Stimulated activated CD4-positive, alpha-beta T cell treated with anti-CD3 and anti-CD28 coated beads, TNF-alpha, amount 100 ng/mL, for 4 hours (primary cell): ENCODE results near the gene OMP.

ENCODE experiments used
- DNase-seq, 3 experiments: peaks; one replicate each; pipeline ENCODE4 v3.0.0-alpha.2; 2020; ENCODE audit warnings: low read depth in 3 of 3

Gene OMP

GRCh38 chr11:77122576-77123212 is 20.1 kb downstream of the OMP start:
- no peak for DNase-seq

DNA sequence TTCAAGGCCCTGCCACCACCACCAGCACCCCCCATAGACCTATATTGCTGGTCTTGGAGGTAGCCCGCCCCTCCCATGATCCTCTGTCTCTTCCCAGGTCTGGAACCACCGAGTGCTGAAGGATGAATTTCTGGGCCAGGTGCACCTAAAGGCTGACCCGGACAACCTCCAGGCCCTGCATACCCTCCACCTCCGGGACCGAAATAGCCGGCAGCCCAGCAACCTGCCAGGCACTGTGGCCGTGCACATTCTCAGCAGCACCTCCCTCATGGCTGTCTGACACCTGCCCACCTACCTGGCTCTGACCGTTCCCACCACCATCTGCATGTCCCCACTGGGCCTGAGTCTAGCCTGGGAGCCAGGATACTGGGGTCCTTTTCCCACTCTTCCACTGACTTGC is 21.0 kb downstream of the OMP start:
- no peak for DNase-seq

DNA sequence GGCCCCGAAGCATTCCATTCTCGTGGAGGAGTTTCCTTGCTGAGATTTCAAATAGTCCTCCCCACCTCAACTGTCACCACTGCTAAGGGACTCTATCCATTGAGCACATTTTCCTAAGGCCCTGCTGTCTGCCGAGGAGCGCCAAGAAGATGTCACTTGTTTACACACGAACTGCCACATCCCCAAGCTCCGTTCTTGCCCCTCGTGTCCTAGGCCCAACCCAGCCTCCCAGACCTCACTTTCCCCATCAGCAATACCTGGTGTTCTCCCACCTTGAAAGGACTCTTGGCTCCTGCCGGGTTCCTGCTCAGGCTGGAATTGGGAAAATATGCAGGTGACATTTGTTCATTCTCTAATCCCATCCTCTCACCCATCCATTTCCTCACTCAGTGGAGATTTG is 21.4 kb downstream of the OMP start:
- DNase-seq, result no peak

DNA sequence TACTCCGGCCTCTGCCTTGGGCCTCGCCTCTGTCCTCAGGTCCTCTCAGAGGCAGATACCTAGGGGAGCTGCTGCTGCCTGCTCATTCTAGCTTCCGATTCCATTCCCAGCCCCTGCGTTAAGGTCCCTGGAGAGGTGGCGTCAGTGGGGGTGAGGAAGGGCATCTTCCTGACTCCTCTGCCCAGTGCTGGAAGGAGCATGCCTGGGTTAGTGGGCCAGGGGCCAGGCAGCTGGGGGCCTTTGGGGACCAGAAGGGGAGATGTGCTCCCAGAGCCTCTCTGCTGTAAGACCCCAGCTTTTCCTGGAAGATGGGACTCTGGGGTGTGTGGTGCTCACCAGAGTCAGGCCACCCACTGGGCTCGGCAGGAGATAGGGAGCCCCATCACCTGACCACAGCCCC is 21.8 kb downstream of the OMP start:
- DNase-seq, result no peak

GRCh38 chr11:77125191-77125590 is 22.6 kb downstream of the OMP start:
- DNase-seq, result no peak

DNA sequence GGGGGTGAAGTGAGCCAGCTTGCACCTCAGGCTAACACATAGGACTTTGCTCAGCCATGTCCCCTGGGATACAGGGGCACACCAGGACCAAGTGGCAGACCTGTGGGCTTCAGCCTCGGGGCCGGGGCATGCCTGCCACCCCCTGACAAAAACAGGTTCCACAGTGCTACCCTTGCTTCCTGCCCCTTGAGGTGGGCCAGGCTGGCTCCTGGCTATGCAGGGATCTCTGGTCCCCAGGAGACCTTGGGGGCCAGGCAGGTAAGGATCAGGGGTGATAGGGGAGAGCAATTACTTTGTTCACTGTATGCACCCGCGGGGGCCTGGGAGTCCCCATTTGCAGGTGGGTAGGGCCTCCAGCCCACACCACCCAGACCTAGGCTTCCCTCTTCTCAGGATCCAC is 23.1 kb downstream of the OMP start:
- no peak for DNase-seq

GRCh38 chr11:77126156-77126775 is 23.6 kb downstream of the OMP start:
- DNase-seq, result no peak

GRCh38 chr11:77126861-77127234 is 24.2 kb downstream of the OMP start:
- DNase-seq, result no peak

DNA sequence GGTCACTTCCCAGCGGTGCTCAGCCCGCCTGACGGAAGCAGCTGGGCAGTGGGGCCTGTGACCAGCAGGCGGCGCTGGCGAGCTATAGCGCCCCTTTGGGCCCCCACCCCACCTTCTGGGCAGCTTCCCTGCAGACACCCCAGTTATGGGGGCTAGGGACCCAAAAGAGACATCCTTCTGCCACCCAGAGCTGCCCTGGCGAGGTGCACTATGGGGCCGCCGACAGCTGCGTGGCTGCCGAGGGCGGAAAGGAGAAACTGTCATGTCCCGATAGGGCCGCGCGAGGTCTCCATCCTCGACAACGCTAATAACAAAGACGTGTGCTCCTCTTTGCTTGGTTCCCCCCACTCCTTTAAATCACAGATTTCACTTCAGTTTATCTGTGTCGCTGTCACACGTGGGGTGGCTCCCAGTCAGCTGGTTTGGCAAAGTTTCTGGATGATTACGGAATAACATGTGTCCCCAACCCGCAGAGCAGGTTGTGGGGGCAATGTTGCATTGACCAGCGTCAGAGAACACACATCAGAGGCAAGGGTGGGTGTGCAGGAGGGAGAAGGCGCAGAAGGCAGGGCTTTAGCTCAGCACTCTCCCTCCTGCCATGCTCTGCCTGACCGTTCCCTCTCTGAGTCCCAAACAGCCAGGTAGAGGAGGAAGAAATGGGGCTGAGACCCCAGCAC is 24.7 kb downstream of the OMP start:
- DNase-seq, result peak; percentile 16 to 36 (median 22)

DNA sequence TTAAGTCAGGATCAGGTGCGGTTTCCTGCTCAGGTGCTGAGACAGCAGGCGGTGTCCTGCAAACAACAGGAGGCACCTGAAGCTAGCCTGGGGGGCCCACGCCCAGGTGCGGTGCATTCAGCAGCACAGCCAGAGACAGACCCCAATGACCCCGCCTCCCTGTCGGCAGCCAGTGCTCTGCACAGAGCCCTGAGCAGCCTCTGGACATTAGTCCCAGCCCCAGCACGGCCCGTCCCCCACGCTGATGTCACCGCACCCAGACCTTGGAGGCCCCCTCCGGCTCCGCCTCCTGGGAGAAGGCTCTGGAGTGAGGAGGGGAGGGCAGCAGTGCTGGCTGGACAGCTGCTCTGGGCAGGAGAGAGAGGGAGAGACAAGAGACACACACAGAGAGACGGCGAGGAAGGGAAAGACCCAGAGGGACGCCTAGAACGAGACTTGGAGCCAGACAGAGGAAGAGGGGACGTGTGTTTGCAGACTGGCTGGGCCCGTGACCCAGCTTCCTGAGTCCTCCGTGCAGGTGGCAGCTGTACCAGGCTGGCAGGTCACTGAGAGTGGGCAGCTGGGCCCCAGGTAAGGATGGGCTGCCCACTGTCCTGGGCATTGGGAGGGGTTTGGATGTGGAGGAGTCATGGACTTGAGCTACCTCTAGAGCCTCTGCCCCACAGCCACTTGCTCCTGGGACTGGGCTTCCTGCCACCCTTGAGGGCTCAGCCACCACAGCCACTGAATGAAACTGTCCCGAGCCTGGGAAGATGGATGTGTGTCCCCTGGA is 25.5 kb downstream of the OMP start, which contains the start of gene MYO7A:
Gene MYO7A (plus strand): TSS at position 327 of the 772 bp plus-strand sequence. CDS start 2,389 bp downstream, outside the sequence.
- no peak for DNase-seq

DNA sequence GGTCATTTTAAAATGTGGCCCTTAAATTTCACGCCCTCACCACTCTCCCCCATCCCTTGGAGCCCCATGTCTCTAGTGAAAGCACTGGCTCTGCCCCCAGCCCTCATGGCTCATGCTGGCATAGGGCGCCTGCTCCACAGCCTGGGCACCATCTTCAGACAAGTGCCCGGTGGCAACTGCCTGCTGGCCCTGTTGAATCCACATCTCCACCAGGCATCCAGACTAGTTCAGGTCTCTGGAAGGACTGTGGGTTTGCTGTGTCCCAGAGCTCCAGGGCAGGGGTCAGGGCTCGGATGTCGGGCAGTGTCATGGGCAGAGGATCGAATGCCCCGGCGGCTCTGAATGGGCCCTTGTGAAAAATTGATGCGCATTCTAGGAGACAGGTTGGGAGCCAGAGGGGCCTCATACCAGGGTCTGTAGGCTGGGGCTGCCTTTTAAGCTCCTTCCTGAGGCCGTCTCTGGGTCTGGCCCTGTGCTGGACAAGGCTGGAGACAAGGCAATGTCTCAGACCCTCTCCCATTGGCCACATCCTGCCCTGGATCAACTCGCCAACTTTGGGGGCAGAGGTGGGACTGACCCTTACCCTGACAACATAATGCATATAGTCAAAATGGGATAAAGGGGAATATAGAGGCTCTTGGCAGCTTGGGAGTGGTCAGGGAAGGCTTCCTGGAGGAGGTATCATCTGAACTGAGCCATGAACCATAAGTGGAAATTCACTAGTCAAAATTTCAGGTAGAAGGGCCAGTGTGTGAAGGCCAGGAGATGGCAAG is 26.6 kb downstream of the OMP start:
- no peak for DNase-seq

GRCh38 chr11:77129842-77130756 is 27.5 kb downstream of the OMP start:
- DNase-seq, result no peak

DNA sequence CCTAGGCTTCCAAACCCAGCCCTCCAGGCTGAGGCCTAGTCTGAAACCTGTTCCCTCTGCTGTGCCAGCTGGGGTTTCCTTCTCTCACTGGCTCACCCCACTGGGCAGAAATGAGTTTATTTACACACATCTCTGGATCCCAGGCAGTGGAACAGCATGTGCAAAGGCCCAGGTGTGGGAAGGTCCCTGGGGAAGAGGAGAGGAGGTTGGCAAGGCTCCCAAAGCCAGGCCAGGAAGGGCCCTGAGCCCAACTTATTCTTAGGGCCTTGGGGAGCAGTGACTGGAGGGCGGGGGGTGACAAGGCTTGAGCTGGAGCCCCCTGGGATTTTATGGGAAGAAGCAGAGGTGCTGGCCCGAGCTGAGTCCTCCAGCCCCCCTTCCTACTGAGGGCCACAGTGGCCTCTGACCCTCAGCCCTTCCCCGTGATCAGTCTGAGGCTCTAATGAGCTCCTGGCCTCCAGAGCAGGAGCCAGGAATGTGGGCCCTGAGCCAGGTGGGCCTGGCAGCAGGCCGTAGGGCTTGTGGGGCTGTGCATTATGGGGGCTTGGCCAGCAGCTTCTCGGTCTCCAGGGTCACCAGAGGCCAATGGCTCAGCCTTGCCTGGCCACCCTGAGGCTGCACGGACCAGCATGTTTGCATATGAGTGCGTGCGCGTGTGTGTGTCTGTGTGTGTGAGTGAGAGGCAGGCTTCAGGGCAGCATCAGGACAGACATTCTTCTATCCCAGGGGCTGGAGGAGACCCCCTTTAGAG is 28.3 kb downstream of the OMP start:
- DNase-seq, result no peak

GRCh38 chr11:77131560-77131959 is 28.9 kb downstream of the OMP start:
- no peak for DNase-seq

GRCh38 chr11:77135069-77135468 is 32.4 kb downstream of the OMP start:
- DNase-seq, result no peak

- DNase-seq, result no peak
These were observed 33.4 kb downstream of the OMP start for GRCh38 chr11:77136074-77136473.

GRCh38 chr11:77136784-77137420 is 34.3 kb downstream of the OMP start:
- no peak for DNase-seq

GRCh38 chr11:77137421-77137820 is 34.8 kb downstream of the OMP start:
- no peak for DNase-seq

DNA sequence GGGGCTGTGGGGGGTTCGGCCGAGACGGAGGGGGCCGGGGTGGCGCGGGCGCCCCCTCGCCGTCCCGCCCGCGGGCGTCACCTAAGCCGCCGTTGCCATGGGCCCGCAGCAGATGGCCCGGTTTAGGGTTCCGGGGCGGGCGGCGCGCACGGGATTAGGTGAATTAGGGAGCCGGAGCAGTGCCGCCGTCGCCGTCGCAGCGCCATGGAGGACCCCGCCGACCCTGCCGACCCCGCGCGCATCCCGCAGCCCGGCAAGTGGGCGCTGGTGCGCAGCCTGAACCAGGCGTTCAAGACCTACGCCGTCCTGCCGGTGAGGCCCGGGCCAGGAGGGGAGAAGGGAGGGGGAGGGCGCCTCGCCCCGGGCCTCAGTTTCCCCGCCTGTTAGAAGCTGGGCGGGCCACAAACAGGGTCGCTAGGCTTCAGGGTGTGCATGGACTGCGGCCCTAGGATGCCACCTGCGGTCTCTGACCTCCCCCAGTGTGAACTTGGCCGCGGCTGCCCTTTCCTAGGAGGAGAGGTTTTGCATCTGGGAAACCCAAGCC is 35.5 kb downstream of the OMP start:
- DNase-seq, result no peak
